GM04503 (cell line): ENCODE measurements around the gene EEF1AKMT3.

Experiments
- DNase-seq: peaks from one replicate; pipeline ENCODE4 v3.0.0-alpha.2; 2012; ENCODE audit warnings: low read depth

EEF1AKMT3 gene

GRCh38 chr12:57735198-57735855 is 37.1 kb upstream of the EEF1AKMT3 start:
- no peak for DNase-seq

- DNase-seq, result no peak
Observed at GRCh38 chr12:57735952-57736740, 36.3 kb upstream of the EEF1AKMT3 start.

GRCh38 chr12:57736741-57737466 is 35.5 kb upstream of the EEF1AKMT3 start:
- no peak for DNase-seq

GRCh38 chr12:57737467-57738460 is 34.6 kb upstream of the EEF1AKMT3 start:
- DNase-seq, result no peak

GRCh38 chr12:57738661-57739237 is 33.7 kb upstream of the EEF1AKMT3 start, which contains the start of gene AGAP2:
TSS of gene AGAP2 (minus strand) at chr12:57738742. CDS start at chr12:57738246, 496 bp downstream.
- DNase-seq, result no peak

- no peak for DNase-seq
Observed at GRCh38 chr12:57739387-57739786, 33.0 kb upstream of the EEF1AKMT3 start.

- DNase-seq, result no peak
Observed at GRCh38 chr12:57739914-57740538, 32.4 kb upstream of the EEF1AKMT3 start.

GRCh38 chr12:57740656-57741412 is 31.6 kb upstream of the EEF1AKMT3 start:
- no peak for DNase-seq

GRCh38 chr12:57741413-57741789 is 31.0 kb upstream of the EEF1AKMT3 start:
- no peak for DNase-seq

- DNase-seq, result no peak
Observed at GRCh38 chr12:57741844-57742738, 30.3 kb upstream of the EEF1AKMT3 start.

- no peak for DNase-seq
Observed at GRCh38 chr12:57743769-57744168, 28.6 kb upstream of the EEF1AKMT3 start.

GRCh38 chr12:57744194-57744776 is 28.1 kb upstream of the EEF1AKMT3 start:
- no peak for DNase-seq

GRCh38 chr12:57744777-57745484 is 27.5 kb upstream of the EEF1AKMT3 start, which contains the start of gene TSPAN31:
TSS of gene TSPAN31 (plus strand) at chr12:57745039. CDS start at chr12:57745155, 116 bp downstream.
- peak; percentile 92 for DNase-seq

- no peak for DNase-seq
Observed at GRCh38 chr12:57745485-57745881, 26.9 kb upstream of the EEF1AKMT3 start.

GRCh38 chr12:57746025-57746424 is 26.4 kb upstream of the EEF1AKMT3 start:
- no peak for DNase-seq

GRCh38 chr12:57749061-57749460 is 23.4 kb upstream of the EEF1AKMT3 start:
- no peak for DNase-seq

GRCh38 chr12:57750561-57751431 is 21.6 kb upstream of the EEF1AKMT3 start:
- DNase-seq, result no peak
